K562 (cell line): Measurements from ENCODE around the gene SH3RF1. TPM values are rescaled to one million over a fixed set of nuclear protein-coding genes. Genes with fewer than 3 reads are reported as not detected.

Experiments used
- RBM17 ChIP-seq: fragments of 200-400 bp; formaldehyde crosslinking; IDR thresholded peaks from 2 replicates; pipeline ENCODE4 v1.6.1; 2017; ENCODE audit warnings: low read depth, mild to moderate bottlenecking, low read length, borderline replicate concordance
- SMARCC2 ChIP-seq: fragments of 450-650 bp; IDR thresholded peaks from 2 replicates; pipeline ENCODE4 v1.6.1; 2017; ENCODE audit warnings: antibody characterized with exemption, moderate library complexity, mild to moderate bottlenecking, low read depth
- polyA plus RNA-seq, 8 experiments: library from polyadenylated mRNA; depleted of rRNA in 4 of 8; stranded (reverse) in 5 of 8; unstranded in 3 of 8; fragments of >200 nt; fragmentation: Nextera tagmentation in 2 of 8; fragmentation: Illumina TruSeq in 1 of 8; extraction: Ambion mirVana in 2 of 8; extraction: Trizol in 1 of 8; gene quantifications; 2 replicates each; pipeline versions ENCODE4 v1.2.1 to v1.2.3, GENCODE V29; 2011 to 2014; ENCODE audit warnings: inconsistent platforms in 1 of 8, missing spikeins in 1 of 8
- total RNA-seq, 7 experiments: library from RNA; depleted of rRNA in 6 of 7; stranded (reverse); fragments of >200 nt in 6 of 7; fragmentation: Illumina TruSeq in 2 of 7; extraction: Trizol in 2 of 7; gene quantifications; 2 replicates each; pipeline versions ENCODE4 v1.2.1 to v1.2.3, GENCODE V29; 2011 to 2021; ENCODE audit warnings: low replicate concordance in 1 of 7
- TF ChIP-seq, protein P1 (sequence below): fragments of 250-450 bp; sonication (Bioruptor Pico); IDR thresholded peaks from 2 replicates; pipeline ENCODE4 v1.4.0; 2020
- TF ChIP-seq, protein P2 (sequence below): fragments of 200-600 bp; sonication (generic); IDR thresholded peaks from one replicate; pipeline ENCODE4 v1.6.1; 2012; ENCODE audit warnings: mild to moderate bottlenecking, low read depth, low read length, inconsistent platforms
- TF ChIP-seq, protein P3 (sequence below), 2 experiments: fragments of 450-650 bp in 1 of 2; sonication (generic) in 1 of 2; formaldehyde crosslinking; conservative IDR thresholded peaks; 2 replicates each; pipeline versions ENCODE4 v1.4.0 to v1.8.1; 2020 to 2022; ENCODE audit warnings: mild to moderate bottlenecking in 1 of 2, missing genetic modification reagents in 1 of 2
- TF ChIP-seq, protein P4 (sequence below): sonication (generic); formaldehyde crosslinking; IDR thresholded peaks from 2 replicates; pipeline ENCODE4 v1.8.1; 2022; ENCODE audit warnings: missing genetic modification reagents

The SH3RF1 gene
- total and polyA plus RNA-seq, 9 of the 15 experiments (the other 6 are each of a cell fraction or from before 2014, with no cell fraction given): 0.04 to 0.16 (median 0.11) TPM; not detected in 6

DNA sequence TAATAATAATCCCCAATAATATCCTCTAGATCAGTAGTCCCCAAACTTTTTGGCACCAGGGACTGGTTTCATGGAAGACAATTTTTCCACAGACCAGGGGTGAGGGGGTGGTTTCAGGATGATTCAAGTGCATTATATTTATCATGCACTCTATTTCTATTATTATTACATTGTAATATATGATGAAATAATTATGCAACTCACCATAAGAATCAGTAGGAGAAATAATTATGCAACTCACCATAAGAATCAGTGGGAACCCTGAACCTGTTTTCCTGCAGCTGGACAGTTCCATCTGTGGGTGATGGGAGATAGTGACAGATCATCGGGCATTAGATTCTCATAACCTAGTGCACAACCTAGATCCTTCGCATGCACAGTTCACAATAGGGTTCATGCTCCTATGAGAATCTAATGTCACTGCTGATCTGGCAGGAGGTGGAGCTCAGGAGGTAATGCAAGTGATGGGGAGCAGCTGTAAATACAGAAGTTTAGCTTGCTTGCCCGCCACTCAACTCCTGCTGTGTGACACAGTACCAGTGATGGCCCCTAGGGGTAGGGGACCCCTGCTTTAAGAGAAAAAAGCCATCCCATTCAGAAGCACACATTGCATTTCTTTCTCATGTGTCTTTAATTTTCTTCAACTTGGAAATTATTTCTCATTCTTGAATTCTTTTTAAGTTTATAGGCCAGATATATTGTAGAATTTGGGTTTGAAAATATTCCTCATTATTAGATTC lies 16.0 kb upstream of the SH3RF1 start (continued):
- TF ChIP-seq, protein P1, sequence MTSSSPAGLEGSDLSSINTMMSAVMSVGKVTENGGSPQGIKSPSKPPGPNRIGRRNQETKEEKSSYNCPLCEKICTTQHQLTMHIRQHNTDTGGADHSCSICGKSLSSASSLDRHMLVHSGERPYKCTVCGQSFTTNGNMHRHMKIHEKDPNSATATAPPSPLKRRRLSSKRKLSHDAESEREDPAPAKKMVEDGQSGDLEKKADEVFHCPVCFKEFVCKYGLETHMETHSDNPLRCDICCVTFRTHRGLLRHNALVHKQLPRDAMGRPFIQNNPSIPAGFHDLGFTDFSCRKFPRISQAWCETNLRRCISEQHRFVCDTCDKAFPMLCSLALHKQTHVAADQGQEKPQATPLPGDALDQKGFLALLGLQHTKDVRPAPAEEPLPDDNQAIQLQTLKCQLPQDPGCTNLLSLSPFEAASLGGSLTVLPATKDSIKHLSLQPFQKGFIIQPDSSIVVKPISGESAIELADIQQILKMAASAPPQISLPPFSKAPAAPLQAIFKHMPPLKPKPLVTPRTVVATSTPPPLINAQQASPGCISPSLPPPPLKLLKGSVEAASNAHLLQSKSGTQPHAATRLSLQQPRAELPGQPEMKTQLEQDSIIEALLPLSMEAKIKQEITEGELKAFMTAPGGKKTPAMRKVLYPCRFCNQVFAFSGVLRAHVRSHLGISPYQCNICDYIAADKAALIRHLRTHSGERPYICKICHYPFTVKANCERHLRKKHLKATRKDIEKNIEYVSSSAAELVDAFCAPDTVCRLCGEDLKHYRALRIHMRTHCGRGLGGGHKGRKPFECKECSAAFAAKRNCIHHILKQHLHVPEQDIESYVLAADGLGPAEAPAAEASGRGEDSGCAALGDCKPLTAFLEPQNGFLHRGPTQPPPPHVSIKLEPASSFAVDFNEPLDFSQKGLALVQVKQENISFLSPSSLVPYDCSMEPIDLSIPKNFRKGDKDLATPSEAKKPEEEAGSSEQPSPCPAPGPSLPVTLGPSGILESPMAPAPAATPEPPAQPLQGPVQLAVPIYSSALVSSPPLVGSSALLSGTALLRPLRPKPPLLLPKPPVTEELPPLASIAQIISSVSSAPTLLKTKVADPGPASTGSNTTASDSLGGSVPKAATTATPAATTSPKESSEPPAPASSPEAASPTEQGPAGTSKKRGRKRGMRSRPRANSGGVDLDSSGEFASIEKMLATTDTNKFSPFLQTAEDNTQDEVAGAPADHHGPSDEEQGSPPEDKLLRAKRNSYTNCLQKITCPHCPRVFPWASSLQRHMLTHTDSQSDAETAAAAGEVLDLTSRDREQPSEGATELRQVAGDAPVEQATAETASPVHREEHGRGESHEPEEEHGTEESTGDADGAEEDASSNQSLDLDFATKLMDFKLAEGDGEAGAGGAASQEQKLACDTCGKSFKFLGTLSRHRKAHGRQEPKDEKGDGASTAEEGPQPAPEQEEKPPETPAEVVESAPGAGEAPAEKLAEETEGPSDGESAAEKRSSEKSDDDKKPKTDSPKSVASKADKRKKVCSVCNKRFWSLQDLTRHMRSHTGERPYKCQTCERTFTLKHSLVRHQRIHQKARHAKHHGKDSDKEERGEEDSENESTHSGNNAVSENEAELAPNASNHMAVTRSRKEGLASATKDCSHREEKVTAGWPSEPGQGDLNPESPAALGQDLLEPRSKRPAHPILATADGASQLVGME (CRISPR knock-in tag): no peak
- TF ChIP-seq, protein P2, sequence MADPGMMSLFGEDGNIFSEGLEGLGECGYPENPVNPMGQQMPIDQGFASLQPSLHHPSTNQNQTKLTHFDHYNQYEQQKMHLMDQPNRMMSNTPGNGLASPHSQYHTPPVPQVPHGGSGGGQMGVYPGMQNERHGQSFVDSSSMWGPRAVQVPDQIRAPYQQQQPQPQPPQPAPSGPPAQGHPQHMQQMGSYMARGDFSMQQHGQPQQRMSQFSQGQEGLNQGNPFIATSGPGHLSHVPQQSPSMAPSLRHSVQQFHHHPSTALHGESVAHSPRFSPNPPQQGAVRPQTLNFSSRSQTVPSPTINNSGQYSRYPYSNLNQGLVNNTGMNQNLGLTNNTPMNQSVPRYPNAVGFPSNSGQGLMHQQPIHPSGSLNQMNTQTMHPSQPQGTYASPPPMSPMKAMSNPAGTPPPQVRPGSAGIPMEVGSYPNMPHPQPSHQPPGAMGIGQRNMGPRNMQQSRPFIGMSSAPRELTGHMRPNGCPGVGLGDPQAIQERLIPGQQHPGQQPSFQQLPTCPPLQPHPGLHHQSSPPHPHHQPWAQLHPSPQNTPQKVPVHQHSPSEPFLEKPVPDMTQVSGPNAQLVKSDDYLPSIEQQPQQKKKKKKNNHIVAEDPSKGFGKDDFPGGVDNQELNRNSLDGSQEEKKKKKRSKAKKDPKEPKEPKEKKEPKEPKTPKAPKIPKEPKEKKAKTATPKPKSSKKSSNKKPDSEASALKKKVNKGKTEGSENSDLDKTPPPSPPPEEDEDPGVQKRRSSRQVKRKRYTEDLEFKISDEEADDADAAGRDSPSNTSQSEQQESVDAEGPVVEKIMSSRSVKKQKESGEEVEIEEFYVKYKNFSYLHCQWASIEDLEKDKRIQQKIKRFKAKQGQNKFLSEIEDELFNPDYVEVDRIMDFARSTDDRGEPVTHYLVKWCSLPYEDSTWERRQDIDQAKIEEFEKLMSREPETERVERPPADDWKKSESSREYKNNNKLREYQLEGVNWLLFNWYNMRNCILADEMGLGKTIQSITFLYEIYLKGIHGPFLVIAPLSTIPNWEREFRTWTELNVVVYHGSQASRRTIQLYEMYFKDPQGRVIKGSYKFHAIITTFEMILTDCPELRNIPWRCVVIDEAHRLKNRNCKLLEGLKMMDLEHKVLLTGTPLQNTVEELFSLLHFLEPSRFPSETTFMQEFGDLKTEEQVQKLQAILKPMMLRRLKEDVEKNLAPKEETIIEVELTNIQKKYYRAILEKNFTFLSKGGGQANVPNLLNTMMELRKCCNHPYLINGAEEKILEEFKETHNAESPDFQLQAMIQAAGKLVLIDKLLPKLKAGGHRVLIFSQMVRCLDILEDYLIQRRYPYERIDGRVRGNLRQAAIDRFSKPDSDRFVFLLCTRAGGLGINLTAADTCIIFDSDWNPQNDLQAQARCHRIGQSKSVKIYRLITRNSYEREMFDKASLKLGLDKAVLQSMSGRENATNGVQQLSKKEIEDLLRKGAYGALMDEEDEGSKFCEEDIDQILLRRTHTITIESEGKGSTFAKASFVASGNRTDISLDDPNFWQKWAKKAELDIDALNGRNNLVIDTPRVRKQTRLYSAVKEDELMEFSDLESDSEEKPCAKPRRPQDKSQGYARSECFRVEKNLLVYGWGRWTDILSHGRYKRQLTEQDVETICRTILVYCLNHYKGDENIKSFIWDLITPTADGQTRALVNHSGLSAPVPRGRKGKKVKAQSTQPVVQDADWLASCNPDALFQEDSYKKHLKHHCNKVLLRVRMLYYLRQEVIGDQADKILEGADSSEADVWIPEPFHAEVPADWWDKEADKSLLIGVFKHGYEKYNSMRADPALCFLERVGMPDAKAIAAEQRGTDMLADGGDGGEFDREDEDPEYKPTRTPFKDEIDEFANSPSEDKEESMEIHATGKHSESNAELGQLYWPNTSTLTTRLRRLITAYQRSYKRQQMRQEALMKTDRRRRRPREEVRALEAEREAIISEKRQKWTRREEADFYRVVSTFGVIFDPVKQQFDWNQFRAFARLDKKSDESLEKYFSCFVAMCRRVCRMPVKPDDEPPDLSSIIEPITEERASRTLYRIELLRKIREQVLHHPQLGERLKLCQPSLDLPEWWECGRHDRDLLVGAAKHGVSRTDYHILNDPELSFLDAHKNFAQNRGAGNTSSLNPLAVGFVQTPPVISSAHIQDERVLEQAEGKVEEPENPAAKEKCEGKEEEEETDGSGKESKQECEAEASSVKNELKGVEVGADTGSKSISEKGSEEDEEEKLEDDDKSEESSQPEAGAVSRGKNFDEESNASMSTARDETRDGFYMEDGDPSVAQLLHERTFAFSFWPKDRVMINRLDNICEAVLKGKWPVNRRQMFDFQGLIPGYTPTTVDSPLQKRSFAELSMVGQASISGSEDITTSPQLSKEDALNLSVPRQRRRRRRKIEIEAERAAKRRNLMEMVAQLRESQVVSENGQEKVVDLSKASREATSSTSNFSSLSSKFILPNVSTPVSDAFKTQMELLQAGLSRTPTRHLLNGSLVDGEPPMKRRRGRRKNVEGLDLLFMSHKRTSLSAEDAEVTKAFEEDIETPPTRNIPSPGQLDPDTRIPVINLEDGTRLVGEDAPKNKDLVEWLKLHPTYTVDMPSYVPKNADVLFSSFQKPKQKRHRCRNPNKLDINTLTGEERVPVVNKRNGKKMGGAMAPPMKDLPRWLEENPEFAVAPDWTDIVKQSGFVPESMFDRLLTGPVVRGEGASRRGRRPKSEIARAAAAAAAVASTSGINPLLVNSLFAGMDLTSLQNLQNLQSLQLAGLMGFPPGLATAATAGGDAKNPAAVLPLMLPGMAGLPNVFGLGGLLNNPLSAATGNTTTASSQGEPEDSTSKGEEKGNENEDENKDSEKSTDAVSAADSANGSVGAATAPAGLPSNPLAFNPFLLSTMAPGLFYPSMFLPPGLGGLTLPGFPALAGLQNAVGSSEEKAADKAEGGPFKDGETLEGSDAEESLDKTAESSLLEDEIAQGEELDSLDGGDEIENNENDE: no peak
- TF ChIP-seq, protein P3, sequence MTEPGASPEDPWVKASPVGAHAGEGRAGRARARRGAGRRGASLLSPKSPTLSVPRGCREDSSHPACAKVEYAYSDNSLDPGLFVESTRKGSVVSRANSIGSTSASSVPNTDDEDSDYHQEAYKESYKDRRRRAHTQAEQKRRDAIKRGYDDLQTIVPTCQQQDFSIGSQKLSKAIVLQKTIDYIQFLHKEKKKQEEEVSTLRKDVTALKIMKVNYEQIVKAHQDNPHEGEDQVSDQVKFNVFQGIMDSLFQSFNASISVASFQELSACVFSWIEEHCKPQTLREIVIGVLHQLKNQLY (CRISPR knock-in tag; conservative IDR thresholded peaks at IDR 0.05): no peak
- TF ChIP-seq, protein P4, sequence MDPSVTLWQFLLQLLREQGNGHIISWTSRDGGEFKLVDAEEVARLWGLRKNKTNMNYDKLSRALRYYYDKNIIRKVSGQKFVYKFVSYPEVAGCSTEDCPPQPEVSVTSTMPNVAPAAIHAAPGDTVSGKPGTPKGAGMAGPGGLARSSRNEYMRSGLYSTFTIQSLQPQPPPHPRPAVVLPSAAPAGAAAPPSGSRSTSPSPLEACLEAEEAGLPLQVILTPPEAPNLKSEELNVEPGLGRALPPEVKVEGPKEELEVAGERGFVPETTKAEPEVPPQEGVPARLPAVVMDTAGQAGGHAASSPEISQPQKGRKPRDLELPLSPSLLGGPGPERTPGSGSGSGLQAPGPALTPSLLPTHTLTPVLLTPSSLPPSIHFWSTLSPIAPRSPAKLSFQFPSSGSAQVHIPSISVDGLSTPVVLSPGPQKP (CRISPR knock-in tag): no peak
- TF ChIP-seq SMARCC2 (no peak), RBM17 (no peak)
- TF ChIP-seq, all 486 proteins: peak for 3
